ENCODE results near the gene ADAMTS13.

GRCh38 chr9:133470427-133470924 lies 48.3 kb downstream of the ADAMTS13 start:
- TF ChIP-seq CTCF (conservative IDR thresholded peaks at IDR 0.05 in 1 of 2, IDR thresholded peaks at IDR 0.05 in 1 of 2; ENCODE audit: low read depth in 1 of 2, low read length in 2 of 2) (no peak), EZH2 (IDR thresholded peaks at IDR 0.05; ENCODE audit: low read length, missing control alignments) (no peak)
